ENCODE measurements around the gene AFF3. TPM values are rescaled to one million over a fixed set of nuclear protein-coding genes. Genes with fewer than 3 reads are reported as not detected.
A peak's percentile ranks its signal among the peaks of the same experiment; 100 is the strongest.

The AFF3 gene
- total and polyA plus RNA-seq, 2 of the 8 experiments (the other 6 are each of a cell fraction or from before 2014, with no cell fraction given): 0.27 to 3.0 TPM

GRCh38 chr2:99550368-99550767 lies 592.0 kb downstream of the AFF3 start:
- ChIA-PET POLR2A (ENCODE audit: partially characterized antibody) (no interaction called here), CTCF (ENCODE audit: partially characterized antibody) (interaction anchor here (1.0 kb wide), 1 partner anchor 712 kb away, joined by 3 read pairs; no protein-coding TSS in a partner anchor)
- H3K18ac ChIP-seq (ENCODE audit: extremely low read depth, low read length): no peak overlapping the region
- no peaks in the 10 kb centered on the region for H3K27me3 ChIP-seq (replicated peaks in 1 of 4; ENCODE audit: control insufficient read depth in 3 of 4, extremely low read depth in 1 of 4, insufficient read depth in 3 of 4, low read length in 3 of 4)
- H3K36me3 ChIP-seq (ENCODE audit: control insufficient read depth in 2 of 4, insufficient read depth in 4 of 4, low read length in 3 of 4): no peaks in the 10 kb centered on the region
- H4K91ac ChIP-seq (replicated peaks; ENCODE audit: insufficient read length, low read length): no peak overlapping the region
- 76% methylated on average over 5 of the region's 5 CpGs; no CpG with 5 or more reads in 1 of the 2 experiments for WGBS, 2 experiments (ENCODE audit: extremely low coverage in 1 of 2, insufficient coverage in 1 of 2, insufficient read length in 1 of 2, insufficient replicate concordance in 2 of 2, low coverage in 1 of 2, low lambda C conversion rate in 2 of 2, missing lambda C conversion rate in 1 of 2)
- no peak overlapping the region for H2BK120ac ChIP-seq (replicated peaks; ENCODE audit: low read depth, low read length)
- no peak overlapping the region for H4K5ac ChIP-seq (ENCODE audit: insufficient read length, low read depth, low read length)
- H3K4me2 ChIP-seq (ENCODE audit: insufficient read depth in 1 of 2, low read depth in 2 of 2, low read length in 2 of 2): peak overlapping the region in 1 of 2 experiments; percentile 20; a peak in 1 of 4 replicates
- H2AFZ ChIP-seq (ENCODE audit: low read length): peak overlapping the region; percentile 80; the same call in 1 of the 2 replicates
- no peak overlapping the region for H3K23ac ChIP-seq (ENCODE audit: insufficient read length)
- no peak overlapping the region for H2BK20ac ChIP-seq (ENCODE audit: low read length)
- no peak overlapping the region for H2BK5ac ChIP-seq (ENCODE audit: low read depth, low read length)
- H3K4me1 ChIP-seq (replicated peaks in 1 of 4; ENCODE audit: control insufficient read depth in 3 of 4, insufficient read depth in 4 of 4, low read length in 3 of 4): peaks cover 3 to 14% (median 8%) of the 10 kb centered on the region in 4 experiments; a peak in 6 of 7 replicates
- H3K79me2 ChIP-seq (ENCODE audit: control insufficient read depth in 1 of 2, insufficient read depth in 2 of 2, low read length in 2 of 2): no peaks in the 10 kb centered on the region
- no peak overlapping the region for H2AK5ac ChIP-seq (ENCODE audit: low read depth, low read length)
- no peak overlapping the region for H3K4ac ChIP-seq (replicated peaks; ENCODE audit: insufficient read length, low read depth, low read length)
- H3K56ac ChIP-seq (replicated peaks; ENCODE audit: insufficient read length, low read depth, low read length): no peak overlapping the region
- H3K79me1 ChIP-seq (ENCODE audit: low read depth, low read length): no peaks in the 10 kb centered on the region
- TF ChIP-seq, protein P1, sequence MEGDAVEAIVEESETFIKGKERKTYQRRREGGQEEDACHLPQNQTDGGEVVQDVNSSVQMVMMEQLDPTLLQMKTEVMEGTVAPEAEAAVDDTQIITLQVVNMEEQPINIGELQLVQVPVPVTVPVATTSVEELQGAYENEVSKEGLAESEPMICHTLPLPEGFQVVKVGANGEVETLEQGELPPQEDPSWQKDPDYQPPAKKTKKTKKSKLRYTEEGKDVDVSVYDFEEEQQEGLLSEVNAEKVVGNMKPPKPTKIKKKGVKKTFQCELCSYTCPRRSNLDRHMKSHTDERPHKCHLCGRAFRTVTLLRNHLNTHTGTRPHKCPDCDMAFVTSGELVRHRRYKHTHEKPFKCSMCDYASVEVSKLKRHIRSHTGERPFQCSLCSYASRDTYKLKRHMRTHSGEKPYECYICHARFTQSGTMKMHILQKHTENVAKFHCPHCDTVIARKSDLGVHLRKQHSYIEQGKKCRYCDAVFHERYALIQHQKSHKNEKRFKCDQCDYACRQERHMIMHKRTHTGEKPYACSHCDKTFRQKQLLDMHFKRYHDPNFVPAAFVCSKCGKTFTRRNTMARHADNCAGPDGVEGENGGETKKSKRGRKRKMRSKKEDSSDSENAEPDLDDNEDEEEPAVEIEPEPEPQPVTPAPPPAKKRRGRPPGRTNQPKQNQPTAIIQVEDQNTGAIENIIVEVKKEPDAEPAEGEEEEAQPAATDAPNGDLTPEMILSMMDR (IDR thresholded peaks at IDR 0.05; ENCODE audit: control extremely low read depth in 1 of 3, insufficient read depth in 1 of 3, low read depth in 1 of 3, low read length in 3 of 3): peak in 1 of 3 experiments; percentile 1; a peak in 1 of 4 replicates
- TF ChIP-seq E2F6 (IDR thresholded peaks at IDR 0.05): peak; percentile 41; the same call in 1 of the 2 replicates
- no peak for TF ChIP-seq YY1 (IDR thresholded peaks at IDR 0.05; ENCODE audit: low read depth, low read length)
- peak; percentile 30; the same call in 1 of the 2 replicates for TF ChIP-seq CHD2 (IDR thresholded peaks at IDR 0.05; ENCODE audit: low read length)
- TF ChIP-seq, protein P2, sequence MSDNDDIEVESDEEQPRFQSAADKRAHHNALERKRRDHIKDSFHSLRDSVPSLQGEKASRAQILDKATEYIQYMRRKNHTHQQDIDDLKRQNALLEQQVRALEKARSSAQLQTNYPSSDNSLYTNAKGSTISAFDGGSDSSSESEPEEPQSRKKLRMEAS (IDR thresholded peaks at IDR 0.05): peak; percentile 55; the same call in 1 of the 2 replicates
- peak; percentile 28; the same call in 1 of the 2 replicates for TF ChIP-seq USF2 (IDR thresholded peaks at IDR 0.05; ENCODE audit: low read length)
- no peaks in the 10 kb centered on the region for H4K20me1 ChIP-seq (replicated peaks in 1 of 2; ENCODE audit: control insufficient read depth in 1 of 2, insufficient read depth in 2 of 2, low read length in 2 of 2)
- no peak overlapping the region for H3K14ac ChIP-seq (ENCODE audit: insufficient read length)
- H2BK12ac ChIP-seq (ENCODE audit: low read depth, low read length): 0 out of 2 replicates have a peak overlapping the region, but pooled peaks have one; percentile 19
- H3K9me3 ChIP-seq (ENCODE audit: insufficient read depth in 2 of 2, low read depth in 1 of 2, low read length in 1 of 2): no peaks in the 10 kb centered on the region
- no peak overlapping the region for H3K9ac ChIP-seq (replicated peaks in 1 of 4; ENCODE audit: extremely low read depth in 1 of 4, low read depth in 3 of 4, low read length in 3 of 4)
- H2BK15ac ChIP-seq (ENCODE audit: low read length): no peak overlapping the region
- no peak overlapping the region for H4K8ac ChIP-seq (ENCODE audit: extremely low read depth, insufficient read depth, low read length)
- no peaks in the 10 kb centered on the region; the same call in 1 of the 2 replicates for H3K23me2 ChIP-seq (ENCODE audit: low read depth, low read length)
- DNase-seq (ENCODE audit: low read depth in 1 of 2, low spot score in 2 of 2): no peak
- H3K4me3 ChIP-seq (ENCODE audit: extremely low read depth in 1 of 4, insufficient read depth in 2 of 4, low read depth in 3 of 4, low read length in 4 of 4): no peak overlapping the region
- H3K27ac ChIP-seq (ENCODE audit: low read depth, low read length): no peak overlapping the region
- FAIRE-seq: no peak
